GM21528 (cell line): Measurements from ENCODE around the gene CSGALNACT2.

ENCODE experiments used
- ATAC-seq: cut with Tn5 transposase; IDR thresholded peaks from one replicate; pipeline ENCODE4 v1.9.1; 2021; ENCODE audit warnings: mild to moderate bottlenecking, moderate library complexity; ENCODE audit not compliant: unreplicated experiment, low FRiP score

The CSGALNACT2 gene

GRCh38 chr10:43224321-43224720, 86.1 kb downstream of the CSGALNACT2 start:
- ATAC-seq: no peak

- ATAC-seq: no peak
These were observed 87.0 kb downstream of the CSGALNACT2 start for GRCh38 chr10:43225004-43225786.

- ATAC-seq: no peak
These were observed 87.5 kb downstream of the CSGALNACT2 start for GRCh38 chr10:43225787-43226153.

GRCh38 chr10:43226441-43226840, 88.2 kb downstream of the CSGALNACT2 start:
- no peak for ATAC-seq

- no peak for ATAC-seq
These were observed 88.9 kb downstream of the CSGALNACT2 start for GRCh38 chr10:43226851-43227845.

- no peak for ATAC-seq
These were observed 89.9 kb downstream of the CSGALNACT2 start for GRCh38 chr10:43227911-43228782.

GRCh38 chr10:43228783-43229207, 90.5 kb downstream of the CSGALNACT2 start:
- ATAC-seq: no peak

- no peak for ATAC-seq
These were observed 91.2 kb downstream of the CSGALNACT2 start for GRCh38 chr10:43229208-43230061.

GRCh38 chr10:43230101-43230908, 92.1 kb downstream of the CSGALNACT2 start:
- no peak for ATAC-seq

- no peak for ATAC-seq
These were observed 92.8 kb downstream of the CSGALNACT2 start for GRCh38 chr10:43230909-43231522.

GRCh38 chr10:43231523-43232078, 93.4 kb downstream of the CSGALNACT2 start:
- ATAC-seq: no peak

- no peak for ATAC-seq
These were observed 95.6 kb downstream of the CSGALNACT2 start for GRCh38 chr10:43233601-43234430.

- no peak for ATAC-seq
These were observed 96.3 kb downstream of the CSGALNACT2 start for GRCh38 chr10:43234471-43235041.
